GM12873 (cell line): ENCODE measurements around the gene SNRNP70.

Experiments
- CTCF ChIP-seq: IDR thresholded peaks from 2 replicates; pipeline ENCODE4 v1.5.1; 2012; ENCODE audit warnings: low read depth, mild to moderate bottlenecking, moderate library complexity, low read length, control low read depth; ENCODE audit not compliant: insufficient read depth; ENCODE audit errors: missing control alignments

Gene SNRNP70

GRCh38 chr19:49119411-49120324 lies 34.4 kb downstream of the SNRNP70 start, which contains the start of gene PPFIA3:
Gene PPFIA3 (plus strand): TSS chr19:49119544. CDS start chr19:49127874, 8,330 bp downstream.
- no peak for TF ChIP-seq CTCF

- TF ChIP-seq CTCF = no peak
These were observed 35.1 kb downstream of the SNRNP70 start for GRCh38 chr19:49120325-49120683.

- no peak for TF ChIP-seq CTCF
These were observed 35.6 kb downstream of the SNRNP70 start for GRCh38 chr19:49120868-49121267.

- no peak for TF ChIP-seq CTCF
These were observed 39.9 kb downstream of the SNRNP70 start for GRCh38 chr19:49125025-49125731.

GRCh38 chr19:49126575-49126974 lies 41.3 kb downstream of the SNRNP70 start:
- no peak for TF ChIP-seq CTCF

- TF ChIP-seq CTCF = no peak
These were observed 42.7 kb downstream of the SNRNP70 start for GRCh38 chr19:49127674-49128544.

DNA sequence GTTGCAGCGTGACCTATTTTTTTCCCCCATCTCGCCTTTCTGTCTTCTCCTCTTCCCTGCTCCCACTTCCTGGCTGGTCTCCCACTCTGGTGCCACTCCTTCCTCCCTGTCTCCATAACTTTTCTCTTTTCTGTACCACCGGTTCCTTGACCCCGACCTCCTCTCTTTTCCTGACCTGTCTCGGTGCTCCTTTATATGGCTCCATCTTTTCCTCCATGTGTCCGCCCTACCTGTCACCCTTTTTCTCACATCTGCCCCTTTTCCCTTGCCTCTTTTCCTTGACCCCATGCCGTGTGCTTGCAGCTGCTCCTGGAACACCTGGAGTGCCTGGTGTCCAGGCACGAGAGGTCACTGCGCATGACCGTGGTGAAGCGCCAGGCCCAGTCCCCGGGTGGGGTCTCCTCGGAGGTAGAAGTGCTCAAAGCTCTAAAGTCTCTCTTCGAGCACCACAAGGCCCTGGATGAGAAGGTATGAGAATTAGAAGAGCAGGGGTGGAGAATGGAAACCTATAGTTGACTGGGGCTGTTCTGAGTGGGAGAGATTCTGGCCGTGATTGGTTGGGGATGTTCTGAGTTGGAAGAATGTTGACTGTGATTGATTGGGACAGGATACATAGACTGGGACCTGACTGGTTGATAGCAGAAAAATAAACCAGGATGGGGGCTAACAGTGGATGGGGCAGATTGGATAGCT lies 43.4 kb downstream of the SNRNP70 start:
- TF ChIP-seq CTCF = no peak
